Endothelial cell of umbilical vein (primary cell): Measurements from ENCODE around the gene VASH2. TPM values are rescaled to one million over a fixed set of nuclear protein-coding genes. Genes with fewer than 3 reads are reported as not detected.

Source experiments
- BruUV-seq: library from RNA; stranded (reverse); fragments of 400-500 nt; replicated peaks from 2 replicates; lab custom pipeline; 2021; lab: Mats Ljungman, UMichigan
- CTCF ChIA-PET: fragments of 300-600, 350-600 bp; sonication (Branson Sonifier 250); formaldehyde crosslinking; loops from one replicate; lab custom pipeline; 2021; ENCODE audit warnings: antibody characterized with exemption, inconsistent platforms; lab: Charles Lee
- POLR2A ChIA-PET: fragments of 300-600, 350-600 bp; sonication (Branson Sonifier 250); formaldehyde crosslinking; loops from one replicate; lab custom pipeline; 2021; ENCODE audit warnings: antibody characterized with exemption, inconsistent platforms; lab: Charles Lee
- DNase-seq: peaks from one replicate; pipeline ENCODE4 v3.0.0-alpha.2; 2011; ENCODE audit warnings: low read depth, low spot score
- FAIRE-seq: peaks from 2 replicates; lab custom pipeline; 2011; peaks lifted over from hg19 to GRCh38; lab: Jason Lieb, UNC
- H2AFZ ChIP-seq: 2 replicates; pipeline ENCODE4 v1.6.0; 2012; ENCODE audit warnings: low read depth, low read length, control low read depth, inconsistent platforms
- H3K27ac ChIP-seq: 2 replicates; pipeline ENCODE4 v1.5.1; 2011; ENCODE audit warnings: low read depth, mild to moderate bottlenecking, control low read depth, low read length, moderate library complexity; ENCODE audit not compliant: insufficient read depth
- H3K27me3 ChIP-seq, 2 experiments: 2 replicates each; pipeline versions ENCODE4 v1.6.0 to v1.6.1; 2011; ENCODE audit warnings: low read length in 2 of 2, mixed read lengths in 1 of 2; ENCODE audit not compliant: control insufficient read depth in 2 of 2, insufficient read depth in 2 of 2
- H3K36me3 ChIP-seq, 2 experiments: 2 replicates in 1 of 2; 3 replicates in 1 of 2; pipeline ENCODE4 v1.5.1; 2011; ENCODE audit warnings: low read length in 2 of 2, mild to moderate bottlenecking in 1 of 2, moderate library complexity in 1 of 2; ENCODE audit not compliant: control insufficient read depth in 2 of 2, insufficient read depth in 2 of 2; ENCODE audit errors: extremely low read depth in 1 of 2
- H3K4me1 ChIP-seq: 3 replicates; pipeline ENCODE4 v1.5.1; 2011; ENCODE audit warnings: mild to moderate bottlenecking, low read length; ENCODE audit not compliant: control insufficient read depth, insufficient read depth; ENCODE audit errors: extremely low read depth
- H3K4me2 ChIP-seq: 2 replicates; pipeline ENCODE4 v1.6.1; 2011; ENCODE audit warnings: low read length, control low read depth, mixed read lengths; ENCODE audit not compliant: insufficient read depth
- H3K4me3 ChIP-seq, 3 experiments: fragments of 200-600 bp in 1 of 3; sonication (generic), shearing (Covaris generic) in 1 of 3; replicated peaks in 1 of 3; 2 replicates each; pipeline ENCODE4 v1.5.1; 2011 to 2016; ENCODE audit warnings: control low read depth in 3 of 3, low read length in 3 of 3, mild to moderate bottlenecking in 2 of 3, inconsistent platforms in 1 of 3, low read depth in 1 of 3, moderate library complexity in 1 of 3; ENCODE audit not compliant: insufficient read depth in 1 of 3
- H3K79me2 ChIP-seq: 2 replicates; pipeline ENCODE4 v1.6.0; 2012; ENCODE audit warnings: low read length, inconsistent platforms; ENCODE audit not compliant: control insufficient read depth, insufficient read depth
- H3K9ac ChIP-seq: replicated peaks from 2 replicates; pipeline ENCODE3; 2011; ENCODE audit warnings: low read length, control low read depth; ENCODE audit not compliant: insufficient read depth; ENCODE audit errors: extremely low read depth
- H3K9me1 ChIP-seq: replicated peaks from 3 replicates; pipeline ENCODE4 v1.6.0; 2011; ENCODE audit warnings: mild to moderate bottlenecking, low read length; ENCODE audit not compliant: control insufficient read depth, insufficient read depth; ENCODE audit errors: extremely low read depth
- H3K9me3 ChIP-seq: replicated peaks from 2 replicates; pipeline ENCODE4 v1.5.1; 2012; ENCODE audit warnings: low read length, inconsistent platforms; ENCODE audit not compliant: control insufficient read depth, insufficient read depth
- H4K20me1 ChIP-seq: replicated peaks from 2 replicates; pipeline ENCODE3; 2011; ENCODE audit warnings: mild to moderate bottlenecking, low read length; ENCODE audit not compliant: control insufficient read depth, insufficient read depth; ENCODE audit errors: extremely low read depth
- EZH2 ChIP-seq: IDR thresholded peaks from 2 replicates; pipeline ENCODE4 v1.6.1; 2012; ENCODE audit warnings: borderline replicate concordance, low read depth, mild to moderate bottlenecking, moderate library complexity, low read length, inconsistent platforms; ENCODE audit not compliant: severe bottlenecking
- FOS ChIP-seq: IDR thresholded peaks from 2 replicates; pipeline ENCODE4 v1.6.1; 2011; ENCODE audit warnings: mild to moderate bottlenecking, low read length, moderate library complexity, borderline replicate concordance; ENCODE audit not compliant: insufficient read depth
- GATA2 ChIP-seq: IDR thresholded peaks from 2 replicates; pipeline ENCODE4 v1.7.0; 2011; ENCODE audit warnings: low read depth, mild to moderate bottlenecking, moderate library complexity, mixed read lengths, low read length; ENCODE audit not compliant: insufficient read length, insufficient read depth
- JUN ChIP-seq: IDR thresholded peaks from 2 replicates; pipeline ENCODE4 v1.6.1; 2011; ENCODE audit warnings: borderline replicate concordance, low read depth; ENCODE audit not compliant: insufficient read length, insufficient read depth
- MAX ChIP-seq: IDR thresholded peaks from 2 replicates; pipeline ENCODE4 v1.6.1; 2011; ENCODE audit not compliant: insufficient read depth, insufficient read length
- MYC ChIP-seq: IDR thresholded peaks from one replicate; pipeline ENCODE4 v1.6.1; 2011; ENCODE audit warnings: mild to moderate bottlenecking, low read depth, low read length
- POLR2A ChIP-seq: IDR thresholded peaks from 2 replicates; pipeline ENCODE4 v1.6.1; 2012; ENCODE audit warnings: low read depth, mild to moderate bottlenecking, control low read depth, low read length
- POLR2AphosphoS5 ChIP-seq: IDR thresholded peaks from 2 replicates; pipeline ENCODE4 v1.6.1; 2012; ENCODE audit warnings: low read depth, mild to moderate bottlenecking, control low read depth, low read length, moderate library complexity; ENCODE audit not compliant: insufficient read depth
- dilution Hi-C: fragments of 300-500 bp; cut with MboI; formaldehyde crosslinking; loops from one replicate; pipeline ENCODE4 v1.15.0; 2019; ENCODE audit warnings: low sequenced_read_pairs; ENCODE audit not compliant: extremely low pct_ligation_motif_present
- intact Hi-C: fragments of 100-400 bp; cut with micrococcal nuclease; formaldehyde crosslinking; loops from one replicate; pipeline ENCODE4 v1.10.0; 2022
- polyA plus RNA-seq, 4 experiments: library from polyadenylated mRNA; depleted of rRNA in 3 of 4; stranded (reverse) in 3 of 4; unstranded in 1 of 4; fragments of >200 nt; gene quantifications; 2 replicates each; pipeline versions ENCODE4 v1.2.1 to v1.2.3, GENCODE V29; 2011 to 2012; ENCODE audit warnings: missing spikeins in 1 of 4
- total RNA-seq: library from RNA; stranded (reverse); gene quantifications from 2 replicates; pipeline ENCODE4 v1.2.3, GENCODE V29; 2021
- TF ChIP-seq, protein P1 (sequence below), 2 donors: IDR thresholded peaks; 1 replicate in 1 of 2; 2 replicates in 1 of 2; pipeline ENCODE4 v1.5.1; 2011; ENCODE audit warnings: low read length in 2 of 2, mild to moderate bottlenecking in 2 of 2, moderate library complexity in 2 of 2, control low read depth in 1 of 2, inconsistent platforms in 1 of 2, low read depth in 1 of 2; ENCODE audit not compliant: insufficient read depth in 1 of 2; ENCODE audit errors: extremely low read depth in 1 of 2

VASH2 gene
- total and polyA plus RNA-seq, 2 donors (not counting 3 experiments of a cell fraction or from before 2014, with no cell fraction given) = 0.70 to 2.9 TPM

- DNase-seq (no peak), FAIRE-seq (no peak)
- Histone ChIP-seq H3K4me3 (no peak overlapping the region), H3K9me1 (no peaks in the 10 kb centered on the region), H3K27me3 (peaks cover 9 to 21% of the 10 kb centered on the region in 2 experiments), H3K9ac (no peak overlapping the region), H3K9me3 (no peaks in the 10 kb centered on the region), H2AFZ (no peak overlapping the region), H3K79me2 (no peaks in the 10 kb centered on the region), H3K4me2 (no peak overlapping the region), H3K27ac (no peak overlapping the region), H3K4me1 (peaks cover 3% of the 10 kb centered on the region), H4K20me1 (no peaks in the 10 kb centered on the region), H3K36me3 (no peaks in the 10 kb centered on the region)
- POLR2A ChIA-PET = interaction anchor here (0.6 kb wide), 1 partner anchor 549 kb away, joined by 4 read pairs; no protein-coding TSS in a partner anchor
- CTCF ChIA-PET = interaction anchor here (0.9 to 1.1 kb wide), 2 partner anchors 12 to 39 kb away, joined by 3 to 5 read pairs; no protein-coding TSS in a partner anchor
- no TSS peak for BruUV-seq
- intact Hi-C loops = no loop called here
- dilution Hi-C loops = no loop called here
- TF ChIP-seq POLR2AphosphoS5 (no peak), POLR2A (no peak), FOS (no peak), MYC (no peak), MAX (no peak), JUN (no peak), EZH2 (no peak), GATA2 (no peak)
- TF ChIP-seq, protein P1, sequence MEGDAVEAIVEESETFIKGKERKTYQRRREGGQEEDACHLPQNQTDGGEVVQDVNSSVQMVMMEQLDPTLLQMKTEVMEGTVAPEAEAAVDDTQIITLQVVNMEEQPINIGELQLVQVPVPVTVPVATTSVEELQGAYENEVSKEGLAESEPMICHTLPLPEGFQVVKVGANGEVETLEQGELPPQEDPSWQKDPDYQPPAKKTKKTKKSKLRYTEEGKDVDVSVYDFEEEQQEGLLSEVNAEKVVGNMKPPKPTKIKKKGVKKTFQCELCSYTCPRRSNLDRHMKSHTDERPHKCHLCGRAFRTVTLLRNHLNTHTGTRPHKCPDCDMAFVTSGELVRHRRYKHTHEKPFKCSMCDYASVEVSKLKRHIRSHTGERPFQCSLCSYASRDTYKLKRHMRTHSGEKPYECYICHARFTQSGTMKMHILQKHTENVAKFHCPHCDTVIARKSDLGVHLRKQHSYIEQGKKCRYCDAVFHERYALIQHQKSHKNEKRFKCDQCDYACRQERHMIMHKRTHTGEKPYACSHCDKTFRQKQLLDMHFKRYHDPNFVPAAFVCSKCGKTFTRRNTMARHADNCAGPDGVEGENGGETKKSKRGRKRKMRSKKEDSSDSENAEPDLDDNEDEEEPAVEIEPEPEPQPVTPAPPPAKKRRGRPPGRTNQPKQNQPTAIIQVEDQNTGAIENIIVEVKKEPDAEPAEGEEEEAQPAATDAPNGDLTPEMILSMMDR (IDR thresholded peaks at IDR 0.05; ENCODE audit: extremely low read depth in 1 of 2, insufficient read depth in 1 of 2, low read depth in 1 of 2, low read length in 2 of 2) = no peak
Observed at GRCh38 chr1:212945463-212946160, 4.7 kb upstream of the VASH2 start.
